ENCODE results near the gene FASTKD2.
"Not testable (repeated sequence)": the region's sequence is repeated elsewhere in the genome, so short reads cannot be mapped to it uniquely, and the experiment has no call there.

Gene FASTKD2

DNA sequence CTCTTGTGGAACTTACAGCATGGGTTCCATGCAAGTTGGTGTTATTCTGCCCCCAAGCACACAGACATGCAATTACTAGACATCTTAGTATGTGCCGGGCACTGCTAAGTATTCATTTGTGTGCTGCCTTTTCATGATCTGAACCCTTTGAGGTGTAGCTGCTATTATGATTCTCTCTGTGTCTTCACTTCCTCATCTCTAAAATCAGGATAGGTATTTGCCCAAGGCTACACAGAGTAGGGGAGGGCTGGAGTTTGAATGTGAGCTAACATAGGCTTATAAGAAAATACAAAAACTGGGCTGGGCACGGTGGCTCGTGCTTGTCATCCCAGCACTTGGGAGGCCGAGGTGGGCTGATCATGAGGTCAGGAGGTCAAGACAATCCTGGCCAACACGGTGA, 27.2 kb downstream of the FASTKD2 start:
- H3K27me3 ChIP-seq (ENCODE audit: insufficient read depth, low read length), result no peaks in the 10 kb centered on the region
- no peak overlapping the region for H2AFZ ChIP-seq (ENCODE audit: low read length, unreplicated experiment)
- H3K27ac ChIP-seq (ENCODE audit: low read depth, low read length), result no peak overlapping the region
- H3K36me3 ChIP-seq (ENCODE audit: insufficient read depth, low read length), result peaks cover 13% of the 10 kb centered on the region
- H3K79me2 ChIP-seq (ENCODE audit: control insufficient read depth, insufficient read depth, low read length, unreplicated experiment), result no peaks in the 10 kb centered on the region
- no peaks in the 10 kb centered on the region for H3K4me1 ChIP-seq (ENCODE audit: control insufficient read depth, insufficient read depth, low read length, unreplicated experiment)
- no peak overlapping the region for H3K4me3 ChIP-seq (ENCODE audit: low read depth, low read length)

DNA sequence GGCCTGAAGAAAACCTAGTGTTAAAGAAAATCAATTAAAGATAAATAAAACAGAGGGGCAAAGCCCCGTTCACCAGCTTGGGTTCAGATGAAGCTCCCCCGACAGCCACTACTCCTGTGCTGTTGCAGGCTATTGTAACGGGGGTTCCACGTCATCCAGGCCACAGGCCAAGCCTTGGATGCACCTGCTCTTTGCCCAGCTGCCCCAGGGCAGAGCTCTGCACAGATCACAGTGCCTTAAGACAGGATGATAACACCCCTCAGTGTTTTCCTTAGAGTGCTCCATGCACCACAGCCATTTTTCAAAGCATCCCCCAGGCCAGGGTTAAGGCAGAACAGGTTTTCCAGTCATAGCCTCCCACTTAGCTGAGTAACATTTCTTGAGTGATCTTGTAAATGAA, 32.0 kb downstream of the FASTKD2 start:
- no peaks in the 10 kb centered on the region for H3K27me3 ChIP-seq (ENCODE audit: insufficient read depth, low read length)
- H3K79me2 ChIP-seq (ENCODE audit: control insufficient read depth, insufficient read depth, low read length, unreplicated experiment), result no peaks in the 10 kb centered on the region
- no peak overlapping the region for H3K4me3 ChIP-seq (ENCODE audit: low read depth, low read length)
- H2AFZ ChIP-seq (ENCODE audit: low read length, unreplicated experiment), result no peak overlapping the region
- H3K4me1 ChIP-seq (ENCODE audit: control insufficient read depth, insufficient read depth, low read length, unreplicated experiment), result peaks cover 8% of the 10 kb centered on the region
- no peak overlapping the region for H3K27ac ChIP-seq (ENCODE audit: low read depth, low read length)
- 0 out of 2 replicates have a peak, but pooled peaks cover 4% of the 10 kb centered on the region for H3K36me3 ChIP-seq (ENCODE audit: insufficient read depth, low read length)

DNA sequence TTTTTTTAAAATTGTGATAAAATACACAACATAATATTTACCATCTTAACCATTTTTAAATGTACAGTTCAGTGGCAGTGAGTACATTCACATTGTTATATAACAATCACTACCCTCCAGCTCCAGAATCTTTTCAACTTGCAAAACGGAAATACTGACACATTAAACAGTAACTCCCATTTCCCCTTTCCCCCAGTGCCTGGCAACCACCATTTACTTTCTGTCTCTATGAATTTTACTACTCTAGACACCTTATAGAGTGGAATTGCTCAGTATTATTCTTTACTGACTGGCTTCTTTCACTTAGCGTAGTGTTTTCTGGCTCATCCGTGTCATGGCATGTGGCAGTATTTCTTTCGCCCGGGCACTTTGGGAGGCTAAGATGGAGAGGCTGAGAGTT, 32.6 kb downstream of the FASTKD2 start:
- Histone ChIP-seq H3K79me2 (ENCODE audit: control insufficient read depth, insufficient read depth, low read length, unreplicated experiment) (no peaks in the 10 kb centered on the region), H3K36me3 (ENCODE audit: insufficient read depth, low read length) (0 out of 2 replicates have a peak, but pooled peaks cover 4% of the 10 kb centered on the region), H3K4me1 (ENCODE audit: control insufficient read depth, insufficient read depth, low read length, unreplicated experiment) (peaks cover 8% of the 10 kb centered on the region), H2AFZ (ENCODE audit: low read length, unreplicated experiment) (no peak overlapping the region), H3K27me3 (ENCODE audit: insufficient read depth, low read length) (no peaks in the 10 kb centered on the region), H3K4me3 (ENCODE audit: low read depth, low read length) (no peak overlapping the region), H3K27ac (ENCODE audit: low read depth, low read length) (no peak overlapping the region)

DNA sequence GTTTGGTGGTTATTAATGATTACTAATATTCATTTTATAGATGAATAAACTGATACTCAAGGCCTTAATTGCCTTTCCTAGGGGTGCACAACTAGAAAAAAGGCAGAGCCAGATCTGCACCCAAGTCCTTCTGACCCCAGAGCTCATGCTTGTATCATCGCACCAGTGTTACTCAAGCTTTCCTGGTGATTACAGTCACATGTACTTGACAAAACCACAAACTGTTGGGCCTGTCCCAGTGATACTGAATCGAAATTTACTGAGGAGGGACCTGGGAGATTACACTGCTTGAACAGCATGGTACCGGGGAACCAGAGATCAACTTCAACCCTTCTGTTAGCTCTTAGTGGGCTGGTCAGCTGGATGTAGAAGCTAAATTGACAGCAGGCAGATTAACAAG, 33.7 kb downstream of the FASTKD2 start:
- Histone ChIP-seq H3K27me3 (ENCODE audit: insufficient read depth, low read length) (no peaks in the 10 kb centered on the region), H3K4me1 (ENCODE audit: control insufficient read depth, insufficient read depth, low read length, unreplicated experiment) (peaks cover 8% of the 10 kb centered on the region), H2AFZ (ENCODE audit: low read length, unreplicated experiment) (no peak overlapping the region), H3K36me3 (ENCODE audit: insufficient read depth, low read length) (no peaks in the 10 kb centered on the region), H3K27ac (ENCODE audit: low read depth, low read length) (no peak overlapping the region), H3K4me3 (ENCODE audit: low read depth, low read length) (no peak overlapping the region), H3K79me2 (ENCODE audit: control insufficient read depth, insufficient read depth, low read length, unreplicated experiment) (no peaks in the 10 kb centered on the region)

DNA sequence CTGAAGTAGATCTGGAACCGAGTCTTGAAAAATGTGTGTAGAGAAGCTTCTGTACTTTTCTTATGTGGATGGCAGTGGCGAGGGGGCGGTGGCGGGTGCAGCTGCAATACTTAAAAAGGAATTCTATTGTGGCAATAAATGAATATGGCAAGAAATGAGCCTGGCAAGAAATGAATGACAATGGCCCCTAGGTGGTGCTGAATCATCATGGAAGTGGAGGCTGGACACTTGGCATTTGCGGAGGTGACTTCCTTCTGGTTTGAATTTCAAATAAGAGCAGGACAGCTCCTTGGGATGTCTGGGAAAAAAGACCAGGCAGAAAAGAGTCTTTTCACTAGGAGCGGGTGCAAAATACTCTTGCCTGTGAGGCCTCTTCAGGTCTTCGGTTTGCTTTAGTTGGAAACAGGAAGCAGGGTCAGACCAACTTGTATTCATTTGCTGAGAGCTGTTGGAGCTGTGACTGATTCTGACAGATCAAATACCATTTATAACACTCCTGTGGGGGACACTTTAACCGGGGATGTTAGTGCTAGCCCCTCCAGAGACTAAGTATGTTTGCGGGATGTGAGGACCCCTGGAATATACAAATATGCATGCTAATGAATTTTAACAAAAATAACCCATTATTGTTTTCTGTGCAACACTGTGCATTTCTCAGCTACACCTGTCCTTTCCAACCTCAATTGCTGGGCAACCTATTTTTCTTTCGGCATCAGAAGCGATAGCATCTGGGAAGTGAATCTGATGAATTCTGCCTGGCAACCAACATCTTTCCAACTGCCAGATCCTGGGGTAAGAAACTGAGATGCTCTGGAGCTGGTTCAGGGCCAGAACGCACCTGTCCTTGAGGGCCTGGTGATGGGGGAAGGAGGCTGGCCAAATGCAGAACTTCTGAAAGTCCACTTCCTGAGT, 35.4 kb downstream of the FASTKD2 start:
- Histone ChIP-seq H3K36me3 (ENCODE audit: insufficient read depth, low read length) (no peaks in the 10 kb centered on the region), H3K4me3 (ENCODE audit: low read depth, low read length) (no peak overlapping the region), H3K27me3 (ENCODE audit: insufficient read depth, low read length) (no peaks in the 10 kb centered on the region), H3K4me1 (ENCODE audit: control insufficient read depth, insufficient read depth, low read length, unreplicated experiment) (peaks cover 8% of the 10 kb centered on the region), H3K27ac (ENCODE audit: low read depth, low read length) (no peak overlapping the region), H3K79me2 (ENCODE audit: control insufficient read depth, insufficient read depth, low read length, unreplicated experiment) (no peaks in the 10 kb centered on the region), H2AFZ (ENCODE audit: low read length, unreplicated experiment) (no peak overlapping the region)

DNA sequence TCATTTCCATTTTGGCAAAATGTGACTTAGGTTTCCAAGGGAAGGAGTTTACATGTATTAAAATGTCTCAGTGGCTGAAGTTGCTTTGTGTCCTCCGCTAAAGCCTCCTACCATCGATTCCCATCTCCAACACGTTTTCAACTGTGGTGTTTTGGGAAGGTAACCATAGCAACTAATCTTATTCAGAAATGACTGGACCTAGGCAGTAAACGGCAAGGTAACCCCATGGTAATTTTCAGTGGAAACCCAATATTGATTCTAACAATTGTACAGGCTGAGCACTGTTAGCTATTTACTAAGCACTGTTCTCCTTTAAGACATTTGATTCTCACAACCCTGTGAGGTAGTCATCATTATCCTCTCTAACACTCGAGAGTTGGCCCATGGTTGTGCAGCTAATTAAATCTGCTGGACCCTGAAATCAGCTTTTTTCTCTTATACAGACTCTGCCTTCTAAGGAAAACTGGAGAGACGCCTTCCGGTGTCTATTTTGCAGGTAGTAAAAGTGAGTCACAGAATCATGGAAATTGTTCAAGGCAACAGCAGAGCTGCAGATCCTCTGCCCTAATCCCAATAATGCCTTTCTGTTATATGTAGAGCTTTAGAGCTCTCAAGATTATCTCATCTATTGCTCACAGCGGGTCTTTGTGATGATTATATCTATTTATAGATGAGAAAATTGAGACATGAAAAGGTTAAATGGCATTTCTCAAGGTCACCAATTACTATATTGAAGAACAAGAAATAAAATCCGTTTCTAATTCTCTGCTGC, 36.2 kb downstream of the FASTKD2 start:
- Histone ChIP-seq H3K36me3 (ENCODE audit: insufficient read depth, low read length) (no peaks in the 10 kb centered on the region), H3K4me1 (ENCODE audit: control insufficient read depth, insufficient read depth, low read length, unreplicated experiment) (peaks cover 8% of the 10 kb centered on the region), H3K4me3 (ENCODE audit: low read depth, low read length) (no peak overlapping the region), H3K27ac (ENCODE audit: low read depth, low read length) (no peak overlapping the region), H3K27me3 (ENCODE audit: insufficient read depth, low read length) (no peaks in the 10 kb centered on the region), H3K79me2 (ENCODE audit: control insufficient read depth, insufficient read depth, low read length, unreplicated experiment) (no peaks in the 10 kb centered on the region), H2AFZ (ENCODE audit: low read length, unreplicated experiment) (no peak overlapping the region)

DNA sequence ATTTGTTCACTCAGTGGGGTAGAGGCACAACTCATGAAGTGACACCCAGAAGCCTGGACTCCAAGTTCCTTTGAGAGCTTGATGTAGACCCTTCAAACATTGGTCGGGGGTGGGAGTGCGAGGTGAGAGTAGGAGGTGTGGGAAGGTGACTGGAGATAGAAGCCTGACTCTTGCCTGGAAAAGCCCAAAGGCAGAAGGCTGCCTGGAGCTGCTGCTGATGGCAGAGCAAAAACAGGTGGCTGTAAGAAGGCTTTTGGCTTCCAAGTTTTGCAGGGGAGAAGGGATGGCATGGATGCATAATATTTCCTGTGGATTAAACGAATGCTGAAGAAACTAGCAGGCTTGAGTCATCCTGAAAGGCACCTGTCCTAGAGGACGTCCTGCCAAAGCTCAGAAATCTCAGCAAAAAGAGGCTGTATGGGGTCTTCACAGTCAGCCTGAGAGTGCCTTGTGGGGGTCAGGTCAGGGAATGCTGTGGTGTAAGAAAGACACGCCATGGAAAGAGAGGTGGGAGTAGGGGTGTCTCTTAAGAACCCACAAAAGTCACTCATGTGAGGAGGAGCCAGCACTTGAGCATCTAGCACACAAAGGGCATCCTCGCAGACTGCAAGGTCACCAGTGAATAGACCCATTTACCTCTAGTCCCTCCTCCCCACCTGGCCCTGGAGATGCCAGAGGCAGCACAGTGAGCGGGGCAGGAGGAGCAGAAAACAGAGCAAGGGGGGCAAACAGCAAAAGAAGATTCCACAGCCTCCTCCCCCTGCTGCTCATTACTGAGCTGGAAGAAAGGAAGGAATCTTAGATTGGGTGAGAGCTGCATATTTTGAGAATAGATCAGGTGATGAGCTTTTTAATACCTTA, 37.5 kb downstream of the FASTKD2 start:
- no peaks in the 10 kb centered on the region for H3K36me3 ChIP-seq (ENCODE audit: insufficient read depth, low read length)
- no peak overlapping the region for H2AFZ ChIP-seq (ENCODE audit: low read length, unreplicated experiment)
- no peak overlapping the region for H3K4me3 ChIP-seq (ENCODE audit: low read depth, low read length)
- no peak overlapping the region for H3K27ac ChIP-seq (ENCODE audit: low read depth, low read length)
- H3K27me3 ChIP-seq (ENCODE audit: insufficient read depth, low read length), result no peaks in the 10 kb centered on the region
- no peaks in the 10 kb centered on the region for H3K79me2 ChIP-seq (ENCODE audit: control insufficient read depth, insufficient read depth, low read length, unreplicated experiment)
- peaks cover 8% of the 10 kb centered on the region for H3K4me1 ChIP-seq (ENCODE audit: control insufficient read depth, insufficient read depth, low read length, unreplicated experiment)

DNA sequence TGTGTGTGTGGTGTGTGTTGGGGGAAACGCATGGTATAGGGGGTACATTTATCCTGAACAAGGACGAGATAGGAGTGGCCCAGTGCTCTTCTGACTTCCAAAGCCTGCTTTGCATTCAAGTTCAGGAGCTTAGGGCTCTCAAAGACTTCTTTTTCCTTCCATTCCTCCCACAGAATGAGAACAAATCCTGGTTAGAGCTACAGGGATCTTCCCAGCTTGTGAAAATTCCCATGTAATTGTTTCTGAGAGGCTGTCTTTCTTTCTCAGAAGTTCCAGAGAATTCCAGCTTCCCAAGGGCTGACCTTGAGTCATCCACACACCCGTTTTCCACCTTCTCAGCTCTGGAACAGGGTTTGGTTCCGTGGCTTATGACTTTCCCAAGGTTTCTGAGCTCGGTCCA, 38.9 kb downstream of the FASTKD2 start:
- Histone ChIP-seq H3K79me2 (ENCODE audit: control insufficient read depth, insufficient read depth, low read length, unreplicated experiment) (no peaks in the 10 kb centered on the region), H3K4me3 (ENCODE audit: low read depth, low read length) (no peak overlapping the region)

DNA sequence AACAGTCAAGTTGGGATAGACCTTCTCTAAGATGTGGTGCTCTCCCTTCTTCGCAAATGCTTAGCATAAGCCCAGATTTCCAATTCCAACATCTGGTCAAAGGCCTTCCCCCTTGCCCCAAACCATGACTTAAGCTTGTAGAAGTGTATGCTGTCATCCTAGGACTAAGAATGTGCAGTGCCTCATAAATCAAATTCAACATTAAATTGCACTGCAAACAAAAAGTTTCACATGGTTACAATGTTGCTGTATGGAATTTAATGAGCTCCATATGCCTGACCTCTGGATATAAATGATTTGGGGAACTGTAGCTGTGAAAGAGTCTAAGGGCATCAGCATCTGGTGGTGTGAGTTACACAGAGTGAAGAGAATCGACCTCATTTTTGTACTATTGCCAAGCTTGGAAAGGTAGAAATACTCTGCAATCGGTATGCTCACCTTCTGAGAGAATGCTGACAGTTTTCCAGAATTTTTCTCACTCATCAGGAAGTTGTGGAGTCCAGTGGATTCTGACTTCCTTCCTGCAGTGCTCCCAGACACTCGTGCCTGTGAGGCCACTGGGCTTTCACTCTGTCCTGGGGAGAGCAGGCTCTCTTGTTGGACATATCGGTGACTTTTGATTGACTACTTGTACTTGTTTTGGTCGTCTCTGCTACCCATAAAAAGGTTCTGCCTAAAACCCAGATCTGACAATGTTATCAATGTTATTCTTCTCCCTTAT, 40.6 kb downstream of the FASTKD2 start:
- H3K27me3 ChIP-seq (ENCODE audit: insufficient read depth, low read length), result no peaks in the 10 kb centered on the region

More for the DNA sequence above, 38.9 kb downstream of the FASTKD2 start:
- H3K4me1 ChIP-seq (ENCODE audit: control insufficient read depth, insufficient read depth, low read length, unreplicated experiment), result peaks cover 2% of the 10 kb centered on the region
- H3K36me3 ChIP-seq (ENCODE audit: insufficient read depth, low read length), result no peaks in the 10 kb centered on the region
- no peak overlapping the region for H3K27ac ChIP-seq (ENCODE audit: low read depth, low read length)
- no peak overlapping the region for H2AFZ ChIP-seq (ENCODE audit: low read length, unreplicated experiment)
- no peaks in the 10 kb centered on the region for H3K27me3 ChIP-seq (ENCODE audit: insufficient read depth, low read length)

DNA sequence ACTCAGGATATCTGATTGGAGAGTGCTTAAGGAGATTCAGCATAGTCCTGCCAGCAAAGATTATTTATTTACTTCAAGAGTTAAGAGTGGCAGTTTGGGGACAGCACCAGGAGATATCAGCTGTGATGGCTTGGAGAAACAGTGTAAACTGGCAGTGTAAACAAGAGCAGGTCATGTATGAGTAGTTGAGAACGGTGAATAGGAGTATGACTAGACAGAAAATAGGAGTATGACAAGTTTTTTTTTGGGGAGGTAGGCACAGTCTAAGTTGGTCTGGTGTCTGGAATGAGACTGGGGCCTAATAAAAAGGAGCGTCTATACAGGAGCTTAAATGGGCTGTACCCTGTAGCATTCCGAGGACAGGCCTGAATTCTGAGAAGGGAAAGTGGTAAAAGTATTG, 42.2 kb downstream of the FASTKD2 start:
- H3K27me3 ChIP-seq (ENCODE audit: insufficient read depth, low read length); H3K36me3 ChIP-seq (ENCODE audit: insufficient read depth, low read length); H3K79me2 ChIP-seq (ENCODE audit: control insufficient read depth, insufficient read depth, low read length, unreplicated experiment); H2AFZ ChIP-seq (ENCODE audit: low read length, unreplicated experiment); H3K4me1 ChIP-seq (ENCODE audit: control insufficient read depth, insufficient read depth, low read length, unreplicated experiment); H3K4me3 ChIP-seq (ENCODE audit: low read depth, low read length); H3K27ac ChIP-seq (ENCODE audit: low read depth, low read length): not testable (repeated sequence)

More for the DNA sequence above, 40.6 kb downstream of the FASTKD2 start:
- no peaks in the 10 kb centered on the region for H3K79me2 ChIP-seq (ENCODE audit: control insufficient read depth, insufficient read depth, low read length, unreplicated experiment)
- no peak overlapping the region for H3K27ac ChIP-seq (ENCODE audit: low read depth, low read length)
- no peak overlapping the region for H2AFZ ChIP-seq (ENCODE audit: low read length, unreplicated experiment)
- H3K4me1 ChIP-seq (ENCODE audit: control insufficient read depth, insufficient read depth, low read length, unreplicated experiment), result no peaks in the 10 kb centered on the region
- no peak overlapping the region for H3K4me3 ChIP-seq (ENCODE audit: low read depth, low read length)
- no peaks in the 10 kb centered on the region for H3K36me3 ChIP-seq (ENCODE audit: insufficient read depth, low read length)
